Measurements from ENCODE around the gene MT3. TPM values are rescaled to one million over a fixed set of nuclear protein-coding genes. Genes with fewer than 3 reads are reported as not detected.

The MT3 gene
- total and polyA plus RNA-seq, 9 of the 15 experiments (the other 6 are each of a cell fraction or from before 2014, with no cell fraction given): not detected

DNA sequence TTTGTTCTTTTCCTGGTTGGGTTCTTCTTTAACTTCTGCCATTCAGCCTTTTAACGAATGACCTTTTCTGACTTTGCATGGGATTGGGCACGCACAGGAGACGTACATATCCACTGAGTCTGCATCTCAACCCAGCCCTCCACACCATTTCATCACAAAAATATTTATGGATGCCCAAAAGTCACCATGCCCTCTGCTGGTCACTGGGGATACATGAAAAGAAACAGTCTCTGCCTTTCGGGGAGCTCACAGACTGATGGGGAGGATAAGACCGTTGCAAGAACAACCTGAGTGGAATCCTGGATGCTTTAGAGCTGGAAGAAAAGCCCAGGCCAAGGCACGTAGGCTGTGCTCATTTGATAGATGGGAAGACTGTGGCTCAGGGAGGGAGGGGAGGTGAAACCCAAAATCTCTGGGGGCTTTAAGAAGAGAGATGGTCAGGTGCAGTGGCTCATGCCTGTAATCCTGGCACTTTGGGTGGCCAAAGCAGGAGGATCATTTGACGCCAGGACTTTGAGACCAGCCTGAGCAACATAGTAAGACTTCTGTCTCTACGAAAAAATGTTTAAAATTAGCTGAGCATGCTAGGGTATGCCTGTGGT, 11.2 kb downstream of the MT3 start (continued):
- TF ChIP-seq SMC3 (conservative IDR thresholded peaks at IDR 0.05; ENCODE audit: insufficient read depth, low read depth, low read length) (peak; percentile 52), ZNF764 (CRISPR knock-in tag; IDR thresholded peaks at IDR 0.05; ENCODE audit: low read depth) (no peak), RAD21 (CRISPR knock-in tag; conservative IDR thresholded peaks at IDR 0.05 in 1 of 2, IDR thresholded peaks at IDR 0.05 in 1 of 2) (peak; percentile 25 to 61), TFAM (CRISPR knock-in tag; conservative IDR thresholded peaks at IDR 0.05) (no peak), IRF2 (CRISPR knock-in tag; IDR thresholded peaks at IDR 0.05) (no peak)

DNA sequence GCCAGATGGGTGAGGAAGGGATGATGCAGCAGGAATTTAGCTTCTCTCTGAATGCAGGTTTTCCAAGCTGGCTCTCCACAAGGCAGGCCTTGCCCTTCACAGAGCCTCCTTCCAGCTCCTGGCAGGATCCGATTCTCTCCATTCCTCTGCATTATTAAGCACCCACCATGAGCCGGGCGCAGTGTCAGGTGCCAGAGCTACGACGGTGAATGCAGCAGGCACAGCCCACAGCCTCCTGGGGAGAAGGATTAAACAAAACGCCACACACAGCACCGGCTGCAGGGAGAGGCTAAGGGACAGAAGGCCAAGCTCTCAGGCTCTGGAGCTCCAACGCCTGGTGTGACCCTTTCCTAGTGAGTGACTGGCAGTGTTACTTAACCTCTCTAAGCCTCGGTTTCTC, 12.0 kb downstream of the MT3 start:
- H4K20me1 ChIP-seq (replicated peaks; ENCODE audit: control insufficient read depth, insufficient read depth, low read length): no peaks in the 10 kb centered on the region
- BruUV-seq (replicated peaks): no TSS peak
- H3K4me2 ChIP-seq (ENCODE audit: insufficient read depth, low read length): no peak overlapping the region
- FAIRE-seq (no peak), ATAC-seq (no peak), DNase-seq (ENCODE audit: extremely low read depth in 1 of 4, low spot score in 3 of 4) (no peak)
- H3K79me2 ChIP-seq (ENCODE audit: control insufficient read depth, insufficient read depth, low read length): no peaks in the 10 kb centered on the region
- TF ChIP-seq ZNF717 (CRISPR knock-in tag; IDR thresholded peaks at IDR 0.05) (no peak), HLTF (IDR thresholded peaks at IDR 0.05) (no peak), TBP (optimal IDR thresholded peaks at IDR 0.05; ENCODE audit: low read depth, low read length) (no peak), SUPT5H (IDR thresholded peaks at IDR 0.05) (no peak), ZC3H8 (IDR thresholded peaks at IDR 0.05) (no peak)
- TF ChIP-seq, protein P1, sequence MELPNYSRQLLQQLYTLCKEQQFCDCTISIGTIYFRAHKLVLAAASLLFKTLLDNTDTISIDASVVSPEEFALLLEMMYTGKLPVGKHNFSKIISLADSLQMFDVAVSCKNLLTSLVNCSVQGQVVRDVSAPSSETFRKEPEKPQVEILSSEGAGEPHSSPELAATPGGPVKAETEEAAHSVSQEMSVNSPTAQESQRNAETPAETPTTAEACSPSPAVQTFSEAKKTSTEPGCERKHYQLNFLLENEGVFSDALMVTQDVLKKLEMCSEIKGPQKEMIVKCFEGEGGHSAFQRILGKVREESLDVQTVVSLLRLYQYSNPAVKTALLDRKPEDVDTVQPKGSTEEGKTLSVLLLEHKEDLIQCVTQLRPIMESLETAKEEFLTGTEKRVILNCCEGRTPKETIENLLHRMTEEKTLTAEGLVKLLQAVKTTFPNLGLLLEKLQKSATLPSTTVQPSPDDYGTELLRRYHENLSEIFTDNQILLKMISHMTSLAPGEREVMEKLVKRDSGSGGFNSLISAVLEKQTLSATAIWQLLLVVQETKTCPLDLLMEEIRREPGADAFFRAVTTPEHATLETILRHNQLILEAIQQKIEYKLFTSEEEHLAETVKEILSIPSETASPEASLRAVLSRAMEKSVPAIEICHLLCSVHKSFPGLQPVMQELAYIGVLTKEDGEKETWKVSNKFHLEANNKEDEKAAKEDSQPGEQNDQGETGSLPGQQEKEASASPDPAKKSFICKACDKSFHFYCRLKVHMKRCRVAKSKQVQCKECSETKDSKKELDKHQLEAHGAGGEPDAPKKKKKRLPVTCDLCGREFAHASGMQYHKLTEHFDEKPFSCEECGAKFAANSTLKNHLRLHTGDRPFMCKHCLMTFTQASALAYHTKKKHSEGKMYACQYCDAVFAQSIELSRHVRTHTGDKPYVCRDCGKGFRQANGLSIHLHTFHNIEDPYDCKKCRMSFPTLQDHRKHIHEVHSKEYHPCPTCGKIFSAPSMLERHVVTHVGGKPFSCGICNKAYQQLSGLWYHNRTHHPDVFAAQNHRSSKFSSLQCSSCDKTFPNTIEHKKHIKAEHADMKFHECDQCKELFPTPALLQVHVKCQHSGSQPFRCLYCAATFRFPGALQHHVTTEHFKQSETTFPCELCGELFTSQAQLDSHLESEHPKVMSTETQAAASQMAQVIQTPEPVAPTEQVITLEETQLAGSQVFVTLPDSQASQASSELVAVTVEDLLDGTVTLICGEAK (IDR thresholded peaks at IDR 0.05): no peak
- TF ChIP-seq, protein P1 (CRISPR knock-in tag; IDR thresholded peaks at IDR 0.05): no peak
- no peak overlapping the region for H3K27ac ChIP-seq (ENCODE audit: extremely low read depth, low read depth, low read length)
- peaks cover 0 to 2% of the 10 kb centered on the region in 2 experiments; a peak in 1 of 5 replicates for H3K4me1 ChIP-seq (replicated peaks in 1 of 2; ENCODE audit: control insufficient read depth in 2 of 2, insufficient read depth in 2 of 2, low read length in 2 of 2)
- WGBS (ENCODE audit: insufficient coverage, low coverage, missing lambda C conversion rate): 1% methylated on average over 9 of the region's 9 CpGs
- intact Hi-C loops (cut with micrococcal nuclease): no loop called here
- no peak overlapping the region for H3K4me3 ChIP-seq
- in situ Hi-C loops (cut with MboI): no loop called here
- no peaks in the 10 kb centered on the region for H3K36me3 ChIP-seq (ENCODE audit: control insufficient read depth, insufficient read depth, low read length)
- peaks cover 3 to 13% of the 10 kb centered on the region in 2 experiments; a peak in 2 of 5 replicates for H3K27me3 ChIP-seq (ENCODE audit: control insufficient read depth in 2 of 2, insufficient read depth in 2 of 2, low read length in 2 of 2)
- ChIA-PET CTCF (ENCODE audit: low intra/inter-chr PET ratio) (interaction anchor here (0.9 to 1.2 kb wide), 2 partner anchors 23 to 100 kb away, joined by 3 to 4 read pairs; no protein-coding TSS in a partner anchor), POLR2A (interaction anchor here (1.0 kb wide), 1 partner anchor 100 kb away, joined by 4 read pairs; no protein-coding TSS in a partner anchor)
- no peaks in the 10 kb centered on the region for H3K9me3 ChIP-seq (replicated peaks; ENCODE audit: control insufficient read depth, insufficient read depth, low read depth, low read length)
- no peak overlapping the region for H2AFZ ChIP-seq (ENCODE audit: low read depth, low read length)
- H3K9me1 ChIP-seq (ENCODE audit: control insufficient read depth, insufficient read depth, low read length): no peaks in the 10 kb centered on the region
- no peak overlapping the region for H3K9ac ChIP-seq (ENCODE audit: insufficient read depth in 1 of 2, low read depth in 2 of 2, low read length in 2 of 2)
